ES-I3 (cell line): ENCODE data around the gene FAT2.

Experiments
- H3K36me3 ChIP-seq: 2 replicates; pipeline ENCODE4 v1.6.1; 2013; ENCODE audit warnings: mild to moderate bottlenecking, low read length, control low read depth, moderate library complexity; ENCODE audit not compliant: insufficient read depth
- H3K4me1 ChIP-seq: 2 replicates; pipeline ENCODE4 v1.6.1; 2013; ENCODE audit warnings: mild to moderate bottlenecking, control low read depth, low read length; ENCODE audit not compliant: insufficient read depth
- H3K9ac ChIP-seq: 2 replicates; pipeline ENCODE4 v1.6.1; 2013; ENCODE audit warnings: low read depth, mild to moderate bottlenecking, low read length, moderate library complexity
- H3K9me3 ChIP-seq: 2 replicates; pipeline ENCODE4 v1.6.1; 2013; ENCODE audit warnings: mild to moderate bottlenecking, low read length, moderate library complexity; ENCODE audit not compliant: control insufficient read depth, insufficient read depth

The FAT2 gene

GRCh38 chr5:151565971-151566370 lies 25.2 kb downstream of the FAT2 start:
- H3K9me3 ChIP-seq, result no peaks in the 10 kb centered on the region
- H3K4me1 ChIP-seq, result peaks cover 5% of the 10 kb centered on the region; the same call in 1 of the 2 replicates
- no peaks in the 10 kb centered on the region for H3K36me3 ChIP-seq
- H3K9ac ChIP-seq, result no peak overlapping the region

GRCh38 chr5:151562019-151562707 lies 29.0 kb downstream of the FAT2 start:
- no peaks in the 10 kb centered on the region for H3K9me3 ChIP-seq
- no peak overlapping the region for H3K9ac ChIP-seq
- 0 out of 2 replicates have a peak, but pooled peaks cover 3% of the 10 kb centered on the region for H3K4me1 ChIP-seq
- no peaks in the 10 kb centered on the region for H3K36me3 ChIP-seq

GRCh38 chr5:151557951-151558350 lies 33.2 kb downstream of the FAT2 start:
- no peak overlapping the region for H3K9ac ChIP-seq
- H3K4me1 ChIP-seq, result 0 out of 2 replicates have a peak, but pooled peaks cover 3% of the 10 kb centered on the region
- no peaks in the 10 kb centered on the region for H3K36me3 ChIP-seq
- no peaks in the 10 kb centered on the region for H3K9me3 ChIP-seq

- Histone ChIP-seq H3K9me3 (no peaks in the 10 kb centered on the region), H3K4me1 (0 out of 2 replicates have a peak, but pooled peaks cover 3% of the 10 kb centered on the region), H3K36me3 (no peaks in the 10 kb centered on the region), H3K9ac (no peak overlapping the region)
These were observed 33.7 kb downstream of the FAT2 start for GRCh38 chr5:151557466-151557865.

GRCh38 chr5:151556806-151557205 lies 34.3 kb downstream of the FAT2 start:
- H3K36me3 ChIP-seq, result no peaks in the 10 kb centered on the region
- no peak overlapping the region for H3K9ac ChIP-seq
- no peaks in the 10 kb centered on the region for H3K4me1 ChIP-seq
- no peaks in the 10 kb centered on the region for H3K9me3 ChIP-seq

GRCh38 chr5:151555760-151556576 lies 35.2 kb downstream of the FAT2 start:
- Histone ChIP-seq H3K4me1 (no peaks in the 10 kb centered on the region), H3K36me3 (no peaks in the 10 kb centered on the region), H3K9me3 (no peaks in the 10 kb centered on the region), H3K9ac (no peak overlapping the region)

- Histone ChIP-seq H3K4me1 (no peaks in the 10 kb centered on the region), H3K36me3 (no peaks in the 10 kb centered on the region), H3K9me3 (no peaks in the 10 kb centered on the region)
These were observed 37.4 kb downstream of the FAT2 start for GRCh38 chr5:151553695-151554094.

GRCh38 chr5:151553130-151553670 lies 37.9 kb downstream of the FAT2 start:
- Histone ChIP-seq H3K36me3 (no peaks in the 10 kb centered on the region), H3K9me3 (no peaks in the 10 kb centered on the region), H3K4me1 (no peaks in the 10 kb centered on the region), H3K9ac (no peak overlapping the region)

More at GRCh38 chr5:151553695-151554094, 37.4 kb downstream of the FAT2 start:
- H3K9ac ChIP-seq, result no peak overlapping the region

- H3K4me1 ChIP-seq, result no peaks in the 10 kb centered on the region
- H3K9me3 ChIP-seq, result no peaks in the 10 kb centered on the region
- no peaks in the 10 kb centered on the region for H3K36me3 ChIP-seq
- H3K9ac ChIP-seq, result no peak overlapping the region
These were observed 39.1 kb downstream of the FAT2 start for GRCh38 chr5:151551985-151552384.

- Histone ChIP-seq H3K9ac (no peak overlapping the region), H3K9me3 (no peaks in the 10 kb centered on the region), H3K36me3 (no peaks in the 10 kb centered on the region), H3K4me1 (no peaks in the 10 kb centered on the region)
These were observed 41.0 kb downstream of the FAT2 start for GRCh38 chr5:151550146-151550545.

GRCh38 chr5:151549713-151550112 lies 41.4 kb downstream of the FAT2 start:
- Histone ChIP-seq H3K9me3 (no peaks in the 10 kb centered on the region), H3K4me1 (no peaks in the 10 kb centered on the region), H3K36me3 (no peaks in the 10 kb centered on the region), H3K9ac (no peak overlapping the region)

GRCh38 chr5:151547364-151547763 lies 43.8 kb downstream of the FAT2 start:
- Histone ChIP-seq H3K4me1 (no peaks in the 10 kb centered on the region), H3K9ac (no peak overlapping the region), H3K36me3 (no peaks in the 10 kb centered on the region), H3K9me3 (no peaks in the 10 kb centered on the region)

- H3K9me3 ChIP-seq, result no peaks in the 10 kb centered on the region
- H3K36me3 ChIP-seq, result no peaks in the 10 kb centered on the region
- no peak overlapping the region for H3K9ac ChIP-seq
- no peaks in the 10 kb centered on the region for H3K4me1 ChIP-seq
These were observed 49.6 kb downstream of the FAT2 start for GRCh38 chr5:151541571-151541970.
